CD4-positive, alpha-beta T cell treated with Interleukin-6 at 100 ng/mL for 8 hours (primary cell): ENCODE results near the gene TRAF3.
"Not testable (repeated sequence)": the region's sequence is repeated elsewhere in the genome, so short reads cannot be mapped to it uniquely, and the experiment has no call there.

Source experiments
- DNase-seq: peaks from one replicate; pipeline ENCODE4 v3.0.0-alpha.2; 2020; ENCODE audit warnings: mixed read lengths, low spot score

TRAF3 gene

GRCh38 chr14:102866982-102867761 is 89.9 kb downstream of the TRAF3 start:
- no peak for DNase-seq

GRCh38 chr14:102867826-102868580 is 90.8 kb downstream of the TRAF3 start:
- DNase-seq, result no peak

GRCh38 chr14:102868956-102869547 is 91.8 kb downstream of the TRAF3 start:
- DNase-seq, result no peak

GRCh38 chr14:102870246-102870645 is 93.0 kb downstream of the TRAF3 start:
- no peak for DNase-seq

GRCh38 chr14:102870994-102871831 is 94.0 kb downstream of the TRAF3 start:
- DNase-seq, result no peak

GRCh38 chr14:102872020-102872419 is 94.8 kb downstream of the TRAF3 start:
- DNase-seq, result no peak

- DNase-seq, result no peak
These were observed 95.9 kb downstream of the TRAF3 start for GRCh38 chr14:102873131-102873530.

GRCh38 chr14:102873546-102874061 is 96.4 kb downstream of the TRAF3 start:
- DNase-seq, result no peak

GRCh38 chr14:102875652-102876051 is 98.4 kb downstream of the TRAF3 start:
- no peak for DNase-seq

- not testable (repeated sequence) for DNase-seq
These were observed 100.3 kb downstream of the TRAF3 start for GRCh38 chr14:102877511-102877910.

- DNase-seq, result no peak
These were observed 101.1 kb downstream of the TRAF3 start for GRCh38 chr14:102878174-102878969.

GRCh38 chr14:102878970-102879460 is 101.8 kb downstream of the TRAF3 start:
- no peak for DNase-seq

- DNase-seq, result no peak
These were observed 105.1 kb downstream of the TRAF3 start for GRCh38 chr14:102882226-102882906.

GRCh38 chr14:102883089-102883541 is 105.9 kb downstream of the TRAF3 start:
- DNase-seq, result no peak

GRCh38 chr14:102883554-102883953 is 106.3 kb downstream of the TRAF3 start:
- DNase-seq, result no peak

- DNase-seq, result no peak
These were observed 108.6 kb downstream of the TRAF3 start for GRCh38 chr14:102885737-102886447.

- DNase-seq, result no peak
These were observed 111.5 kb downstream of the TRAF3 start for GRCh38 chr14:102888748-102889147.

- DNase-seq, result no peak
These were observed 112.4 kb downstream of the TRAF3 start for GRCh38 chr14:102889615-102890014.

- no peak for DNase-seq
These were observed 113.9 kb downstream of the TRAF3 start for GRCh38 chr14:102891111-102891510.
